Mesenchymal stem cell (in vitro differentiated cells and primary cell): Measurements from ENCODE around the gene STMN3.

Experiments
- DNase-seq: peaks from one replicate; pipeline ENCODE4 v3.0.0-alpha.2; 2013
- H2AFZ ChIP-seq: one replicate; pipeline ENCODE4 v1.6.1; 2013; ENCODE audit warnings: low read depth, mild to moderate bottlenecking, control low read depth, inconsistent platforms, low read length, moderate library complexity
- H2AK5ac ChIP-seq: 2 replicates; pipeline ENCODE4 v1.6.1; 2013; ENCODE audit warnings: low read length, moderate library complexity, mild to moderate bottlenecking, inconsistent platforms; ENCODE audit not compliant: severe bottlenecking
- H2BK120ac ChIP-seq: one replicate; pipeline ENCODE4 v1.6.1; 2013; ENCODE audit warnings: low read depth, mild to moderate bottlenecking, inconsistent platforms, low read length, moderate library complexity
- H2BK12ac ChIP-seq, 2 experiments: one replicate each; pipeline ENCODE4 v1.6.1; 2013; ENCODE audit warnings: inconsistent platforms in 2 of 2, low read length in 2 of 2, mild to moderate bottlenecking in 2 of 2, moderate library complexity in 2 of 2, control low read depth in 1 of 2
- H2BK15ac ChIP-seq: one replicate; pipeline ENCODE4 v1.6.1; 2013; ENCODE audit warnings: mild to moderate bottlenecking, low read depth, inconsistent platforms; ENCODE audit not compliant: poor library complexity, severe bottlenecking
- H2BK5ac ChIP-seq: 2 replicates; pipeline ENCODE4 v1.6.1; 2013; ENCODE audit warnings: low read depth, mild to moderate bottlenecking, low read length, control low read depth, inconsistent platforms; ENCODE audit not compliant: poor library complexity, severe bottlenecking
- H3K14ac ChIP-seq, 2 experiments: one replicate each; pipeline ENCODE4 v1.6.1; 2013; ENCODE audit warnings: inconsistent platforms in 2 of 2, low read length in 2 of 2, control low read depth in 1 of 2, mild to moderate bottlenecking in 1 of 2, moderate library complexity in 1 of 2
- H3K18ac ChIP-seq, 2 experiments: one replicate each; pipeline ENCODE4 v1.6.1; 2013; ENCODE audit warnings: inconsistent platforms in 2 of 2, low read length in 2 of 2, control low read depth in 1 of 2, low read depth in 1 of 2, mild to moderate bottlenecking in 1 of 2
- H3K23ac ChIP-seq, 2 experiments: one replicate each; pipeline ENCODE4 v1.6.1; 2013; ENCODE audit warnings: inconsistent platforms in 2 of 2, low read length in 2 of 2, mild to moderate bottlenecking in 2 of 2, moderate library complexity in 2 of 2, control low read depth in 1 of 2
- H3K27ac ChIP-seq: 2 replicates; pipeline ENCODE4 v1.5.1; 2013; ENCODE audit warnings: mild to moderate bottlenecking, moderate library complexity, low read length, control low read depth, inconsistent platforms; ENCODE audit not compliant: poor library complexity, severe bottlenecking
- H3K27me3 ChIP-seq, 2 experiments: 2 replicates each; pipeline versions ENCODE4 v1.6.1 to v1.7.0; 2013; ENCODE audit warnings: low read length in 2 of 2, mild to moderate bottlenecking in 2 of 2, moderate library complexity in 2 of 2, control low read depth in 1 of 2, inconsistent platforms in 1 of 2; ENCODE audit not compliant: control insufficient read depth in 1 of 2, insufficient read depth in 1 of 2
- H3K36me3 ChIP-seq, 2 experiments: 2 replicates each; pipeline versions ENCODE4 v1.6.1 to v1.7.0; 2013; ENCODE audit warnings: low read length in 2 of 2, control low read depth in 1 of 2, inconsistent platforms in 1 of 2, low read depth in 1 of 2, mild to moderate bottlenecking in 1 of 2; ENCODE audit not compliant: insufficient read depth in 2 of 2, control insufficient read depth in 1 of 2
- H3K4ac ChIP-seq, 2 experiments: one replicate each; pipeline ENCODE4 v1.6.1; 2013; ENCODE audit warnings: inconsistent platforms in 2 of 2, low read length in 2 of 2, mild to moderate bottlenecking in 2 of 2, moderate library complexity in 2 of 2, control low read depth in 1 of 2, low read depth in 1 of 2
- H3K4me1 ChIP-seq: 2 replicates; pipeline ENCODE4 v1.6.1; 2013; ENCODE audit warnings: low read depth, low read length, control low read depth; ENCODE audit not compliant: control insufficient read depth, insufficient read depth
- H3K4me2 ChIP-seq: 2 replicates; pipeline ENCODE4 v1.6.1; 2013; ENCODE audit warnings: low read length, mild to moderate bottlenecking, inconsistent platforms; ENCODE audit not compliant: poor library complexity, severe bottlenecking
- H3K4me3 ChIP-seq, 2 experiments: 2 replicates each; pipeline versions ENCODE4 v1.5.1 to v1.7.0; 2013; ENCODE audit warnings: low read length in 2 of 2, mild to moderate bottlenecking in 2 of 2, control low read depth in 1 of 2, low read depth in 1 of 2; ENCODE audit not compliant: insufficient read depth in 1 of 2
- H3K79me1 ChIP-seq: replicated peaks from 2 replicates; pipeline ENCODE4 v1.6.1; 2013; ENCODE audit warnings: mild to moderate bottlenecking, control low read depth, low read length, inconsistent platforms; ENCODE audit not compliant: poor library complexity, severe bottlenecking
- H3K9ac ChIP-seq: 2 replicates; pipeline ENCODE4 v1.7.0; 2013; ENCODE audit warnings: mild to moderate bottlenecking, low read length, moderate library complexity
- H3K9me3 ChIP-seq: 2 replicates; pipeline ENCODE4 v1.7.0; 2013; ENCODE audit warnings: mild to moderate bottlenecking, low read length; ENCODE audit not compliant: control insufficient read depth
- H4K8ac ChIP-seq: one replicate; pipeline ENCODE4 v1.6.1; 2013; ENCODE audit warnings: inconsistent platforms, mild to moderate bottlenecking, low read length, moderate library complexity
- H4K91ac ChIP-seq: one replicate; pipeline ENCODE4 v1.6.1; 2013; ENCODE audit warnings: mild to moderate bottlenecking, low read length, inconsistent platforms
- WGBS: methylation state at CpG from one replicate; pipeline ENCODE4 v1.1.7; 2013; ENCODE audit warnings: mixed read lengths; 5-methylcytosine and 5-hydroxymethylcytosine counted together

STMN3 gene

GRCh38 chr20:63687419-63688178, 34.4 kb upstream of the STMN3 start:
- Histone ChIP-seq H3K4ac (peak overlapping the region; percentile 69 to 87), H4K91ac (peak overlapping the region; percentile 98), H4K8ac (peak overlapping the region; percentile 96), H3K4me1 (peaks cover 52% of the 10 kb centered on the region), H3K27me3 (no peaks in the 10 kb centered on the region), H3K27ac (peak overlapping the region; percentile 88), H2AK5ac (peak overlapping the region; percentile 84), H3K4me2 (no peak overlapping the region), H3K4me3 (no peak overlapping the region), H2BK15ac (peak overlapping the region; percentile 49), H3K9ac (peak overlapping the region; percentile 76), H2BK12ac (peak overlapping the region; percentile 44 to 96), H3K18ac (peak overlapping the region; percentile 91 to 93), H2AFZ (no peak overlapping the region), H3K9me3 (no peaks in the 10 kb centered on the region), H3K79me1 (peaks cover 4% of the 10 kb centered on the region), H3K23ac (peak overlapping the region in 1 of 2 experiments; percentile 46), H3K14ac (peak overlapping the region in 1 of 2 experiments; percentile 82), H2BK5ac (peak overlapping the region; percentile 26), H2BK120ac (peak overlapping the region; percentile 83), H3K36me3 (peaks cover 4 to 37% of the 10 kb centered on the region in 2 experiments)
- 99% methylated on average over 29 of the region's 29 CpGs for WGBS
- no peak for DNase-seq

- Histone ChIP-seq H3K4me2 (no peak overlapping the region), H3K79me1 (peaks cover 4% of the 10 kb centered on the region), H2BK12ac (peak overlapping the region; percentile 96), H3K4ac (peak overlapping the region; percentile 69 to 87), H2BK5ac (peak overlapping the region; percentile 26), H3K27ac (peak overlapping the region; percentile 88), H3K18ac (peak overlapping the region; percentile 91 to 93), H3K23ac (peak overlapping the region in 1 of 2 experiments; percentile 46), H3K4me3 (no peak overlapping the region), H3K9me3 (no peaks in the 10 kb centered on the region), H2AFZ (peak overlapping the region; percentile 8), H3K27me3 (no peaks in the 10 kb centered on the region), H2BK120ac (peak overlapping the region; percentile 83), H3K9ac (peak overlapping the region; percentile 76), H4K8ac (peak overlapping the region; percentile 96), H3K14ac (peak overlapping the region in 1 of 2 experiments; percentile 73), H2BK15ac (peak overlapping the region; percentile 98), H4K91ac (peak overlapping the region; percentile 98), H2AK5ac (peak overlapping the region; percentile 84), H3K4me1 (peaks cover 52% of the 10 kb centered on the region), H3K36me3 (peaks cover under 1 to 34% of the 10 kb centered on the region in 2 experiments)
- WGBS, result 36% methylated on average over 44 of the region's 45 CpGs
- peak; percentile 96 for DNase-seq
Observed at GRCh38 chr20:63686492-63687321, 33.5 kb upstream of the STMN3 start.

- peaks cover 4% of the 10 kb centered on the region for H3K79me1 ChIP-seq
- peak overlapping the region in 1 of 2 experiments; percentile 86 for H3K14ac ChIP-seq
- H3K36me3 ChIP-seq, result peaks cover 2 to 38% of the 10 kb centered on the region in 2 experiments
- 92% methylated on average over 24 of the region's 24 CpGs for WGBS
- peak overlapping the region; percentile 82 for H2AK5ac ChIP-seq
- no peak overlapping the region for H3K23ac ChIP-seq
- H3K27ac ChIP-seq, result peak overlapping the region; percentile 88
- H3K4ac ChIP-seq, result peak overlapping the region; percentile 69 to 75
- H3K4me3 ChIP-seq, result no peak overlapping the region
- peak overlapping the region; percentile 83 for H2BK120ac ChIP-seq
- no peak overlapping the region for H3K4me2 ChIP-seq
- no peaks in the 10 kb centered on the region for H3K9me3 ChIP-seq
- H2AFZ ChIP-seq, result no peak overlapping the region
- no peaks in the 10 kb centered on the region for H3K27me3 ChIP-seq
- H3K18ac ChIP-seq, result peak overlapping the region; percentile 91 to 93
- peak overlapping the region; percentile 98 for H4K91ac ChIP-seq
- H4K8ac ChIP-seq, result peak overlapping the region; percentile 83
- DNase-seq, result no peak
- peak overlapping the region; percentile 74 to 96 for H2BK12ac ChIP-seq
- peak overlapping the region; percentile 98 for H2BK15ac ChIP-seq
- H3K4me1 ChIP-seq, result peaks cover 52% of the 10 kb centered on the region
- peak overlapping the region; percentile 4 for H2BK5ac ChIP-seq
- H3K9ac ChIP-seq, result peak overlapping the region; percentile 76
Observed at GRCh38 chr20:63686094-63686491, 32.9 kb upstream of the STMN3 start.
